GM21619 (cell line): ENCODE measurements around the gene EHD2.

Experiments
- ATAC-seq: cut with Tn5 transposase; IDR thresholded peaks from one replicate; pipeline ENCODE4 v1.9.1; 2021; ENCODE audit not compliant: unreplicated experiment

Gene EHD2

GRCh38 chr19:47691090-47691489 is 22.1 kb upstream of the EHD2 start:
- ATAC-seq, result no peak

- no peak for ATAC-seq
These were observed 21.4 kb upstream of the EHD2 start for GRCh38 chr19:47691782-47692181.

- no peak for ATAC-seq
These were observed 19.7 kb upstream of the EHD2 start for GRCh38 chr19:47693489-47693888.

GRCh38 chr19:47693903-47694302 is 19.3 kb upstream of the EHD2 start:
- no peak for ATAC-seq

GRCh38 chr19:47694466-47695273 is 18.6 kb upstream of the EHD2 start:
- no peak for ATAC-seq

GRCh38 chr19:47695533-47696262 is 17.5 kb upstream of the EHD2 start:
- ATAC-seq, result no peak

GRCh38 chr19:47696635-47697034 is 16.6 kb upstream of the EHD2 start:
- no peak for ATAC-seq

- no peak for ATAC-seq
These were observed 15.2 kb upstream of the EHD2 start for GRCh38 chr19:47697863-47698609.

- ATAC-seq, result no peak
These were observed 14.4 kb upstream of the EHD2 start for GRCh38 chr19:47698631-47699359.

GRCh38 chr19:47699360-47699917 is 13.8 kb upstream of the EHD2 start:
- ATAC-seq, result no peak

GRCh38 chr19:47700934-47701716 is 12.1 kb upstream of the EHD2 start:
- no peak for ATAC-seq

- ATAC-seq, result no peak
These were observed 11.3 kb upstream of the EHD2 start for GRCh38 chr19:47701717-47702552.

GRCh38 chr19:47702671-47703070 is 10.6 kb upstream of the EHD2 start:
- no peak for ATAC-seq

- ATAC-seq, result no peak
These were observed 9.9 kb upstream of the EHD2 start for GRCh38 chr19:47703301-47703700.

GRCh38 chr19:47704024-47704423 is 9.2 kb upstream of the EHD2 start:
- ATAC-seq, result no peak

- ATAC-seq, result no peak
These were observed 8.6 kb upstream of the EHD2 start for GRCh38 chr19:47704656-47705055.

- no peak for ATAC-seq
These were observed 5.9 kb upstream of the EHD2 start for GRCh38 chr19:47707135-47707925.

- no peak for ATAC-seq
These were observed 1.5 kb upstream of the EHD2 start for GRCh38 chr19:47711652-47712242.
